ENCODE data around the gene OR9Q1.

- TF ChIP-seq CTCF (IDR thresholded peaks at IDR 0.05; ENCODE audit: poor library complexity, severe bottlenecking) (no peak), POLR2AphosphoS5 (IDR thresholded peaks at IDR 0.05) (no peak), REST (IDR thresholded peaks at IDR 0.05; ENCODE audit: borderline replicate concordance) (no peak), MXI1 (conservative IDR thresholded peaks at IDR 0.05; ENCODE audit: poor library complexity, severe bottlenecking) (no peak), EZH2 (IDR thresholded peaks at IDR 0.05; ENCODE audit: borderline replicate concordance, insufficient read depth, low read length, poor library complexity, severe bottlenecking) (no peak), SMC3 (conservative IDR thresholded peaks at IDR 0.05; ENCODE audit: poor library complexity) (no peak)
Measured at GRCh38 chr11:58127350-58127749, 103.7 kb downstream of the OR9Q1 start.

Measured in neural cell (in vitro differentiated cells).